Measurements from ENCODE around the gene CLTB. TPM values are rescaled to one million over a fixed set of nuclear protein-coding genes. Genes with fewer than 3 reads are reported as not detected.

CLTB gene
- polyA plus RNA-seq, 1 of the 3 experiments (the other 2 are of a cell fraction), result 91.2 TPM

DNA sequence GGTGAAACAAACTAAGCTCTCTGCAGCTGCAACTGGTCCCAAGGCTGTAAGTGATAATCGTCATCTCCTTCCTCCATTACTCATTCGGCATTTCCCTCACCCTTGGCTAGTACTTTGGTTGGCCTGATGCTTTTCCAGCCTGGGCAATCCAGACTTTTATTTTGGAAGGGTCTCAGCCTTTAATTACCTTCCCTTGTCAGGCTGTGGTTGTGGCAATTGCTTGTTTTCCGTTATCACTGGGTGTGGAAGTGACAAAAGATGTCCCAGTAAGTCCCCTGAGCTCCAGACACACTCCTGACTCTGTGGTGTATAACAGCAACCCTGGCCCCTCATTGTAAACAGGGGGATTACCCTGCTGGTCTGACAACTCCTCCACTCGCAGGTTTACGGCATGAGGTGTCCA, 25.6 kb upstream of the CLTB start:
- Histone ChIP-seq H3K4me1 (ENCODE audit: control insufficient read depth in 1 of 2, insufficient read depth in 2 of 2, low read depth in 1 of 2, low read length in 1 of 2) (peaks cover 0 to under 1% of the 10 kb centered on the region in 2 experiments; a peak in 1 of 4 replicates), H2AFZ (ENCODE audit: low read depth) (no peak overlapping the region), H3F3A (replicated peaks; ENCODE audit: insufficient read depth) (peaks cover 10% of the 10 kb centered on the region), H3K4me3 (ENCODE audit: low read depth in 2 of 2, low read length in 1 of 2) (no peak overlapping the region), H3K9me3 (no peaks in the 10 kb centered on the region), H3K4me2 (no peak overlapping the region), H3K9me2 (no peaks in the 10 kb centered on the region), H3K36me3 (replicated peaks in 1 of 2; ENCODE audit: control insufficient read depth in 1 of 2, insufficient read depth in 2 of 2, low read length in 1 of 2) (no peaks in the 10 kb centered on the region), H3K9ac (no peak overlapping the region), H3K27ac (ENCODE audit: low read depth in 2 of 2, low read length in 1 of 2) (no peak overlapping the region), H4K20me1 (ENCODE audit: insufficient read depth) (no peaks in the 10 kb centered on the region), H3K79me2 (ENCODE audit: insufficient read depth) (no peaks in the 10 kb centered on the region), H3K27me3 (ENCODE audit: insufficient read depth) (no peaks in the 10 kb centered on the region)
- WGBS (ENCODE audit: low lambda C conversion rate), result 57% methylated on average over 5 of the region's 5 CpGs
- ChIA-PET CTCF (interaction anchor here (1.9 kb wide), 1 partner anchor 25 kb away, joined by 5 read pairs; the partner anchor contains the start of gene CLTB), POLR2A (no interaction called here)
- no peak for DNase-seq
- TF ChIP-seq CHD2 (IDR thresholded peaks at IDR 0.05; ENCODE audit: low read length, partially characterized antibody), result no peak
- no peak for TF ChIP-seq TEAD4 (IDR thresholded peaks at IDR 0.05; ENCODE audit: borderline replicate concordance, insufficient read depth)
- no peak for TF ChIP-seq TCF12 (IDR thresholded peaks at IDR 0.05)
- no peak for TF ChIP-seq FOXJ3 (CRISPR knock-in tag; IDR thresholded peaks at IDR 0.05)
- TF ChIP-seq, protein P1, sequence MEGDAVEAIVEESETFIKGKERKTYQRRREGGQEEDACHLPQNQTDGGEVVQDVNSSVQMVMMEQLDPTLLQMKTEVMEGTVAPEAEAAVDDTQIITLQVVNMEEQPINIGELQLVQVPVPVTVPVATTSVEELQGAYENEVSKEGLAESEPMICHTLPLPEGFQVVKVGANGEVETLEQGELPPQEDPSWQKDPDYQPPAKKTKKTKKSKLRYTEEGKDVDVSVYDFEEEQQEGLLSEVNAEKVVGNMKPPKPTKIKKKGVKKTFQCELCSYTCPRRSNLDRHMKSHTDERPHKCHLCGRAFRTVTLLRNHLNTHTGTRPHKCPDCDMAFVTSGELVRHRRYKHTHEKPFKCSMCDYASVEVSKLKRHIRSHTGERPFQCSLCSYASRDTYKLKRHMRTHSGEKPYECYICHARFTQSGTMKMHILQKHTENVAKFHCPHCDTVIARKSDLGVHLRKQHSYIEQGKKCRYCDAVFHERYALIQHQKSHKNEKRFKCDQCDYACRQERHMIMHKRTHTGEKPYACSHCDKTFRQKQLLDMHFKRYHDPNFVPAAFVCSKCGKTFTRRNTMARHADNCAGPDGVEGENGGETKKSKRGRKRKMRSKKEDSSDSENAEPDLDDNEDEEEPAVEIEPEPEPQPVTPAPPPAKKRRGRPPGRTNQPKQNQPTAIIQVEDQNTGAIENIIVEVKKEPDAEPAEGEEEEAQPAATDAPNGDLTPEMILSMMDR (IDR thresholded peaks at IDR 0.05), result no peak
- no peak for TF ChIP-seq RCOR1 (IDR thresholded peaks at IDR 0.05; ENCODE audit: low read length)
- TF ChIP-seq, protein P2, sequence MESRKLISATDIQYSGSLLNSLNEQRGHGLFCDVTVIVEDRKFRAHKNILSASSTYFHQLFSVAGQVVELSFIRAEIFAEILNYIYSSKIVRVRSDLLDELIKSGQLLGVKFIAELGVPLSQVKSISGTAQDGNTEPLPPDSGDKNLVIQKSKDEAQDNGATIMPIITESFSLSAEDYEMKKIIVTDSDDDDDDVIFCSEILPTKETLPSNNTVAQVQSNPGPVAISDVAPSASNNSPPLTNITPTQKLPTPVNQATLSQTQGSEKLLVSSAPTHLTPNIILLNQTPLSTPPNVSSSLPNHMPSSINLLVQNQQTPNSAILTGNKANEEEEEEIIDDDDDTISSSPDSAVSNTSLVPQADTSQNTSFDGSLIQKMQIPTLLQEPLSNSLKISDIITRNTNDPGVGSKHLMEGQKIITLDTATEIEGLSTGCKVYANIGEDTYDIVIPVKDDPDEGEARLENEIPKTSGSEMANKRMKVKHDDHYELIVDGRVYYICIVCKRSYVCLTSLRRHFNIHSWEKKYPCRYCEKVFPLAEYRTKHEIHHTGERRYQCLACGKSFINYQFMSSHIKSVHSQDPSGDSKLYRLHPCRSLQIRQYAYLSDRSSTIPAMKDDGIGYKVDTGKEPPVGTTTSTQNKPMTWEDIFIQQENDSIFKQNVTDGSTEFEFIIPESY (IDR thresholded peaks at IDR 0.05; ENCODE audit: borderline replicate concordance, low read depth), result no peak
- TF ChIP-seq, protein P3, sequence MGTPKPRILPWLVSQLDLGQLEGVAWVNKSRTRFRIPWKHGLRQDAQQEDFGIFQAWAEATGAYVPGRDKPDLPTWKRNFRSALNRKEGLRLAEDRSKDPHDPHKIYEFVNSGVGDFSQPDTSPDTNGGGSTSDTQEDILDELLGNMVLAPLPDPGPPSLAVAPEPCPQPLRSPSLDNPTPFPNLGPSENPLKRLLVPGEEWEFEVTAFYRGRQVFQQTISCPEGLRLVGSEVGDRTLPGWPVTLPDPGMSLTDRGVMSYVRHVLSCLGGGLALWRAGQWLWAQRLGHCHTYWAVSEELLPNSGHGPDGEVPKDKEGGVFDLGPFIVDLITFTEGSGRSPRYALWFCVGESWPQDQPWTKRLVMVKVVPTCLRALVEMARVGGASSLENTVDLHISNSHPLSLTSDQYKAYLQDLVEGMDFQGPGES (IDR thresholded peaks at IDR 0.05; ENCODE audit: low read depth, low read length), result no peak
- TF ChIP-seq TAF1 (IDR thresholded peaks at IDR 0.05; ENCODE audit: borderline replicate concordance, low read depth, low read length), result no peak

DNA sequence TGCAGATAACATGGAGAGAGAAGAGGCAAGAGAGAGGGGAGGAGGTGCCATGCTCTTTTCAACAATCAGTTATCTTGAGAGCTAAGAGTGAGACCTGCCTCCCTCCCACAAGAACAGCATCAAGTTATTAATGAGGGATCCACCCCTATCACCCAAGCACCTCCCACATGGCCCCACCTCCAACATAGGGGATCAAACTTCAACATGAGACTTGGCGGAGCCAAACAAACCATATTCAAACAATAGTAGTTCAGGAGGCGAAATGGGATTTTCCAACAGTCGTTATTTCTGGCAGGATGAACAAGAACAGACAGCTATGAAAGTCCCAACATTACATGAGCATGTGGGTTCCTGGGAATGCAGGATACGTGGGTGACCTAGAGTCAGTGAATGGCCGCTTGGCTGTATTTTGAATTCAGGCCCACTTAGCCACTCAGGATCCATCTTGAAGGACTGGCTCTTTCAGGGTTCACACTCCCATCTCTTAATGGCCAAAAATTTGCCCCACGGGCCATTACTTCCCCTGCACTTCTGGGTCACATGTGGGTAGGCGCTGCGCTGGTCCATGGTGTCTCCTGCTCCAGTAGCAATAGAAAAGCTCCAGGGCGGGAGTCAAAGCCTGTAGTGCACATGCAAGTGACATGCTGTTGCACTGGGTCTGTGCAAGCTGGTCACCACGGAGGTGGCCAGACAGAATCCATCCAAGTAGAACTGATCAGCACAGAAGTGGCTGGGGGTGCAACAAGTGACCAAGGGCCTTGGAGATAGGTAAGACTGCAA, 24.8 kb upstream of the CLTB start:
- CTCF ChIA-PET, result interaction anchor here (0.8 to 1.9 kb wide), 2 partner anchors 24 to 53 kb away, joined by 3 to 5 read pairs; partner anchors contain the start of genes CLTB, HIGD2A and NOP16
- Histone ChIP-seq H2AFZ (ENCODE audit: low read depth) (no peak overlapping the region), H3K36me3 (replicated peaks in 1 of 2; ENCODE audit: control insufficient read depth in 1 of 2, insufficient read depth in 2 of 2, low read length in 1 of 2) (no peaks in the 10 kb centered on the region), H4K20me1 (ENCODE audit: insufficient read depth) (no peaks in the 10 kb centered on the region), H3K27ac (ENCODE audit: low read depth in 2 of 2, low read length in 1 of 2) (no peak overlapping the region), H3K79me2 (ENCODE audit: insufficient read depth) (no peaks in the 10 kb centered on the region), H3K27me3 (ENCODE audit: insufficient read depth) (no peaks in the 10 kb centered on the region), H3K4me3 (ENCODE audit: low read depth in 2 of 2, low read length in 1 of 2) (no peak overlapping the region), H3K4me1 (ENCODE audit: control insufficient read depth in 1 of 2, insufficient read depth in 2 of 2, low read depth in 1 of 2, low read length in 1 of 2) (no peaks in the 10 kb centered on the region), H3K9ac (no peak overlapping the region), H3K4me2 (no peak overlapping the region), H3K9me3 (no peaks in the 10 kb centered on the region), H3F3A (replicated peaks; ENCODE audit: insufficient read depth) (peaks cover 13% of the 10 kb centered on the region), H3K9me2 (no peaks in the 10 kb centered on the region)
- TF ChIP-seq SIN3A (IDR thresholded peaks at IDR 0.05; ENCODE audit: borderline replicate concordance, low read depth, low read length), result no peak
- no peak for TF ChIP-seq EZH2phosphoT487 (IDR thresholded peaks at IDR 0.05; ENCODE audit: borderline replicate concordance, low read depth)
- TF ChIP-seq NRF1 (IDR thresholded peaks at IDR 0.05; ENCODE audit: low read depth, low read length), result no peak
- TF ChIP-seq NFIC (IDR thresholded peaks at IDR 0.05; ENCODE audit: borderline replicate concordance), result no peak
- WGBS (ENCODE audit: low lambda C conversion rate), result 83% methylated on average over 7 of the region's 10 CpGs
- POLR2A ChIA-PET, result no interaction called here
- DNase-seq, result no peak
